HUES64 (cell line): Measurements from ENCODE around the gene SYNJ1.

Source experiments
- H3K27ac ChIP-seq: 2 replicates; pipeline ENCODE4 v1.7.0; 2013; ENCODE audit warnings: low read depth, low read length, inconsistent platforms
- H3K27me3 ChIP-seq: 2 replicates; pipeline ENCODE4 v1.6.1; 2013; ENCODE audit warnings: mild to moderate bottlenecking, low read length; ENCODE audit not compliant: insufficient read depth
- H3K36me3 ChIP-seq: 2 replicates; pipeline ENCODE4 v1.6.1; 2013; ENCODE audit warnings: mild to moderate bottlenecking, low read length; ENCODE audit not compliant: insufficient read depth
- H3K4me1 ChIP-seq: 2 replicates; pipeline ENCODE4 v1.6.1; 2013; ENCODE audit warnings: mild to moderate bottlenecking, low read length, moderate library complexity; ENCODE audit not compliant: insufficient read depth
- H3K4me3 ChIP-seq: 2 replicates; pipeline ENCODE4 v1.5.1; 2013; ENCODE audit warnings: mild to moderate bottlenecking, low read length, moderate library complexity
- H3K9ac ChIP-seq: 2 replicates; pipeline ENCODE4 v1.6.1; 2013; ENCODE audit warnings: mild to moderate bottlenecking, low read depth, low read length
- H3K9me3 ChIP-seq: 2 replicates; pipeline ENCODE4 v1.6.1; 2013; ENCODE audit warnings: low read depth, low read length; ENCODE audit not compliant: insufficient read depth
- WGBS: fragments of 150-250, 120-280 bp; methylation state at CpG from one replicate; pipeline ENCODE4 v1.1.7; 2013; ENCODE audit warnings: missing lambda C conversion rate; 5-methylcytosine and 5-hydroxymethylcytosine counted together

The SYNJ1 gene

DNA sequence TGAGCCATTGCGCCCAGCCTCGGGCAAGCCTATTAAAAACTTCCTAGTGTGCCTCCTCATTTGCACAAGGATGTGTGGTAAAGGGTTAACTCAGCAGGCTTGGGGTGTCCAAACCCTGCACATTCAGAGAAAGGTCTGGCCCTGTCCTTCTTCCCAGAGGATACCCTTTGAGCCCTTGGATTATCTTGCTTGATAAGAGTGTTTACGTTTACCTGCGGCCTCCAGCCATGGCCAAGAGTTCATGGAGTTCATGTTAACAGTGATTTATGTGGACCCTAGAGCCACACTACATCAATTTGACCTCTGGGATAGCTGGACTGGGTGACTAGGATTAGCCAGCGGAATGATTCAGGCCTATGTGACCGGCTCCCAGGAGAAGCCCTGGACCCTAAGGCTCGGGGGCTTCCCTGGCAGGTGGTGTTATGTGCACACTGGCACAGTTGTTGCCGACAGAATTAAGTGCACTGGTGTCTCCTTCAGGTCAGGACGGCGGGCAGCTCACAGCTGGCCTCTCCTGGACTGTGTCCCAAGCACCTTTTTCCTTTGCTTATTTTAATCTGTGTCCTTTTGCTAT lies 134.8 kb downstream of the SYNJ1 start:
- no peaks in the 10 kb centered on the region for H3K27me3 ChIP-seq
- no peaks in the 10 kb centered on the region for H3K4me1 ChIP-seq
- H3K9ac ChIP-seq: no peak overlapping the region
- no peaks in the 10 kb centered on the region for H3K36me3 ChIP-seq
- no peaks in the 10 kb centered on the region for H3K9me3 ChIP-seq
- WGBS: 87% methylated on average over 10 of the region's 10 CpGs
- H3K27ac ChIP-seq: no peak overlapping the region
- H3K4me3 ChIP-seq: no peak overlapping the region

- Histone ChIP-seq H3K4me1 (no peaks in the 10 kb centered on the region), H3K9ac (no peak overlapping the region)
- WGBS: 85% methylated on average over 4 of the region's 4 CpGs
These were observed 137.7 kb downstream of the SYNJ1 start for GRCh38 chr21:32590130-32590529.

GRCh38 chr21:32587651-32588050 lies 140.2 kb downstream of the SYNJ1 start:
- Histone ChIP-seq H3K9me3 (no peaks in the 10 kb centered on the region), H3K9ac (no peak overlapping the region), H3K27ac (no peak overlapping the region), H3K4me1 (no peaks in the 10 kb centered on the region), H3K36me3 (no peaks in the 10 kb centered on the region), H3K4me3 (no peak overlapping the region), H3K27me3 (no peaks in the 10 kb centered on the region)
- WGBS: 94% methylated on average over 3 of the region's 5 CpGs

More at GRCh38 chr21:32590130-32590529, 137.7 kb downstream of the SYNJ1 start:
- Histone ChIP-seq H3K4me3 (no peak overlapping the region), H3K27ac (no peak overlapping the region), H3K27me3 (no peaks in the 10 kb centered on the region), H3K36me3 (no peaks in the 10 kb centered on the region), H3K9me3 (no peaks in the 10 kb centered on the region)

DNA sequence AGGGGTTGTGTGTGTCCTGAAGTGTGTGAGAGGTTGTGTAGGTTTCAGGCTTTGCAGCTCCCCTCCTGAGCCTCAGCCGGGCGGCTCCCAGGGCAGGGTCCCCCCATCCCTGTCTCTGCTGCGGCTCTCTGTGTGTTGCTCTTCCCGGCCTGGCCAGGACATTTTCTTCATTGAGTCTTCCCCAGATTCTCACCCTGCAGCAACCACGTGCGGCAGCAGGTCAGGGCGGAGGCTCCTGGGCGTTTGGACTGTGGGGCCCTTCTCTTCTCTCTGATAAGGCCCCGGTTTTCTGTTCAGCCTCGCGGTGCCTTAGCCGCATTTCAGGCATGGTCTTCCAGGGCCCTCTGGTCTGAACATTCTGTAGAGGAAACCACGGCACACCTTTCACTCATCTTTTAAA lies 140.7 kb downstream of the SYNJ1 start:
- Histone ChIP-seq H3K4me3 (no peak overlapping the region), H3K9ac (no peak overlapping the region), H3K27ac (no peak overlapping the region), H3K4me1 (no peaks in the 10 kb centered on the region), H3K27me3 (no peaks in the 10 kb centered on the region), H3K9me3 (no peaks in the 10 kb centered on the region), H3K36me3 (no peaks in the 10 kb centered on the region)
- WGBS: 85% methylated on average over 13 of the region's 13 CpGs

- Histone ChIP-seq H3K4me3 (no peak overlapping the region), H3K4me1 (no peaks in the 10 kb centered on the region), H3K27ac (no peak overlapping the region), H3K9ac (no peak overlapping the region), H3K36me3 (no peaks in the 10 kb centered on the region), H3K27me3 (no peaks in the 10 kb centered on the region), H3K9me3 (no peaks in the 10 kb centered on the region)
- WGBS: 93% methylated on average over 9 of the region's 9 CpGs
These were observed 141.8 kb downstream of the SYNJ1 start for GRCh38 chr21:32585970-32586369.

GRCh38 chr21:32585042-32585710 lies 142.6 kb downstream of the SYNJ1 start, which contains the start of gene TCP10L:
TSS of gene TCP10L (minus strand) at chr21:32585523. CDS start at chr21:32584304, 1,219 bp downstream.
- no peaks in the 10 kb centered on the region for H3K27me3 ChIP-seq
- H3K4me1 ChIP-seq: no peaks in the 10 kb centered on the region
- WGBS: 90% methylated on average over 17 of the region's 17 CpGs
- no peaks in the 10 kb centered on the region for H3K9me3 ChIP-seq
- no peak within 1 kb of the TSS for H3K4me3 ChIP-seq
- no peak within 1 kb of the TSS for H3K27ac ChIP-seq
- H3K9ac ChIP-seq: no peak within 1 kb of the TSS
- H3K36me3 ChIP-seq: no peaks in the 10 kb centered on the region

DNA sequence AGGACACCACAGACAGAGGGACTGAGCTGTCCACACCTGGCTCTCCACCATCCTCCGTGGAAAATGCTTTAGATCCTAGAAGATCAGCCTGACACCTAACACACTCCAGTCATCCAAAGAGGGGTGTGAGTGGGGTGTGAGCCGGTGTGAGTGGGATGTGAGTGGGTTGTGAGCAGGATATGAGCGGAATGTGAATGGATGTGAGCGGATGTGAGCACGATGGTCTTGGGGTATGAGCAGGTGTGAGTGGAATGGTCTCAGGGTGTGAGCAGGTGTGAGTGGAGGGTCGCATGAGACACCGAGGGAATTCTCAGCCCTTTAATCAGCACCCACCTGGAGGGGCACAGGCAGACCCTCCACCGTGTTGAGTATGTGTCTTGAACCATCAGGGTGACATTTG lies 143.3 kb downstream of the SYNJ1 start:
- WGBS: 92% methylated on average over 8 of the region's 8 CpGs
- Histone ChIP-seq H3K4me3 (no peak overlapping the region), H3K9me3 (no peaks in the 10 kb centered on the region), H3K27ac (no peak overlapping the region), H3K36me3 (no peaks in the 10 kb centered on the region), H3K9ac (no peak overlapping the region), H3K27me3 (no peaks in the 10 kb centered on the region), H3K4me1 (no peaks in the 10 kb centered on the region)

- no peaks in the 10 kb centered on the region for H3K4me1 ChIP-seq
- 95% methylated on average over 13 of the region's 13 CpGs for WGBS
- no peak overlapping the region for H3K9ac ChIP-seq
- H3K36me3 ChIP-seq: no peaks in the 10 kb centered on the region
- no peak overlapping the region for H3K4me3 ChIP-seq
- H3K9me3 ChIP-seq: no peaks in the 10 kb centered on the region
- H3K27me3 ChIP-seq: 0 out of 2 replicates have a peak, but pooled peaks cover 3% of the 10 kb centered on the region
- H3K27ac ChIP-seq: no peak overlapping the region
These were observed 146.1 kb downstream of the SYNJ1 start for GRCh38 chr21:32581732-32582131.

- no peaks in the 10 kb centered on the region for H3K9me3 ChIP-seq
- H3K4me1 ChIP-seq: no peaks in the 10 kb centered on the region
- H3K36me3 ChIP-seq: no peaks in the 10 kb centered on the region
- H3K4me3 ChIP-seq: no peak overlapping the region
- 0 out of 2 replicates have a peak, but pooled peaks cover 3% of the 10 kb centered on the region for H3K27me3 ChIP-seq
- H3K27ac ChIP-seq: no peak overlapping the region
- WGBS: 94% methylated on average over 13 of the region's 13 CpGs
- H3K9ac ChIP-seq: no peak overlapping the region
These were observed 146.9 kb downstream of the SYNJ1 start for GRCh38 chr21:32580949-32581348.
